ENCODE measurements around the gene LRP3.
"Not testable (repeated sequence)": the region's sequence is repeated elsewhere in the genome, so short reads cannot be mapped to it uniquely, and the experiment has no call there.

Gene LRP3

DNA sequence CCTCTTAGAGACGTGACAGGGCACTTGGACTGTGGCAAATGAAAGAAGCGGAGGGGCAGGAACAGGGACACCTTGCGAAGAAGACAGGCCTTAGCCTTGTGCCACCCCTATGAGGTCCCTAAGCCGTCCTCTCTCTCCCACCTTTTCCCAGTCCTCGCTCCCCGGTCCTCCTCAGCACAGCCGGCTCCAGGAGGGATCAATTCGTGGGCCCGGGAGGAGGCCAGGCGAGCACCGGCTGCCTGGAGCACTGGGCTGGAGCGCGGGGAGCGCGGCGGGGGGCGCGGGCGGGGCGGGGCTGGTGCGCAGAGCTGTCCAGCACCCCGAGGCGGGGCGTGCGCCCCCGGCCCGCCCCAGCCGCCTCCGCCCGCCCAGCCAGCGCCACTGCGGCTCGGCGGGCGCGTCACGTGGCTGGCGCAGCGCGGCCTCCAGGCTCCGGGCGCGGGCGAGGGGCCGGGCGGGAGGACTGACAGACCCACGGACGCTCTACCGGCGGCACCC is at the start of gene LRP3:
Gene LRP3, plus strand, starts transcription at position 466 of the 498 bp plus-strand sequence. CDS start 456 bp downstream, outside the sequence.
- peak; percentile 56 for DNase-seq

GRCh38 chr19:33146209-33146608 is 47.9 kb upstream of the LRP3 start:
- no peak for DNase-seq

DNA sequence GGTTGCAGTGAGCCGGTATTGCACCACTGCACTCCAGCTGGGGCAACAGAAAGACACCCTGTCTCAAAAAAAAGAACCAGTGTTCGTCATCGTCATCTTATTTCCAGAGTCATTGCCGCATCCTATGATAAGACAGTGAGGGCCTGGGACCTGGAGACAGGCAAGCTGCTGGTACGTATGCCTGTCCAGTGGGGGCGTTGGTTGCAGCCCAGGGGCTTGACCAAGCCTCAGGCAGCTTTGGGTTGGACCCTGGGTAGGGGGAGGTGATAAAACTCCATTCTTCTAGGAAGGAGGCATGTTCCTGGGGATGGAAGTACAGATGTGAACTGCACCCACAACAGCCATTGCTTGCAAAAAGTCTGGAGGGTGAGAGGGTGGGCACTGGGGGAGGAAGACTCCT is 46.6 kb upstream of the LRP3 start:
- DNase-seq, result no peak

DNA sequence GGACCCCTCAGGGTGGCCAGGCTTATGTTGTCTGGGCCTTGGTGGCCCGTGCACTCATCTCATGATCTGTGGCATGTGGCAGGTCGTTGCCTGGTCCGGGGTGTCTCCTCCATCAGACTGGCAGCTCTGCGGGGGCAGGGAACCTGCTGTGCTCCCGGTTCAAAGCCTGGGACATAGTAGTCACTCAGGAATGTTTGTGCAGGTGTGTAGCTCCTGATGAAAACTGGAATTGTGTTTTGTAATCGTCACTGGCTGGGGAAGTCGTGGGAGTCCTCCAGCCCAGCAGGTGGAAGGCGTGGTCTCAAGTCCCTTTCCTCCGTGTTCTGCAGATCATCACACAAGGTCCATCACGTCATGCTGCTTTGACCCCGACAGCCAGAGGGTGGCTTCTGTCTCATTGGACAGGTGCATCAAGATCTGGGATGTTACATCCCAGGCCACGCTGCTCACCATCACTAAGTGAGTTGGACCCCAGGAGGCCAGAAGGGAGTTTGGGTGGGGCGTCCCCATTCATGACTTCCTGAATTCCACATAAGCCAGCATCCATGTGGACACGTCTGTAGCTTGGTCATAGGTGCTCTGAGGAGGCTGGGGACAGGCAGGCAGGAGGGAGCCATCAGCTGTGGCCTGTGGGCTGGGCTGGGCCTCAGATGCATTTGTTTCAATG is 43.1 kb upstream of the LRP3 start:
- no peak for DNase-seq

DNA sequence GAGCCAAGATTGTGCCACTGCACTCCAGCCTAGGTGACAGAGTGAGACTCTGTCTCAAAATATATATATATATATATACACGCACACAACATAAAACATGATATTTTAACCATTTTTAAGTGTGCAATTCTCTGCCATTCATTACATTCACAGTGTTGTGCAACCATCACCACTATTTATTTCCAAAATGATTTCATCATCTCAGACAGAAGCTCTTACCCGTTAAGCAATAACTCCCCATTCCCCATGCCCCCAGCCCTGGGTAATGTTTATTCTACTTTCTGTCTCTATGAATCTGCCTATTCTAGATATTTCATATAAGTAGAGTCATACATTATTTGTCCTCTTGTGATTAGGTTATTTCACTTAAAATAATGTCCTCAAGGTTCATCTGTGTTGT is 42.0 kb upstream of the LRP3 start:
- no peak for DNase-seq

DNA sequence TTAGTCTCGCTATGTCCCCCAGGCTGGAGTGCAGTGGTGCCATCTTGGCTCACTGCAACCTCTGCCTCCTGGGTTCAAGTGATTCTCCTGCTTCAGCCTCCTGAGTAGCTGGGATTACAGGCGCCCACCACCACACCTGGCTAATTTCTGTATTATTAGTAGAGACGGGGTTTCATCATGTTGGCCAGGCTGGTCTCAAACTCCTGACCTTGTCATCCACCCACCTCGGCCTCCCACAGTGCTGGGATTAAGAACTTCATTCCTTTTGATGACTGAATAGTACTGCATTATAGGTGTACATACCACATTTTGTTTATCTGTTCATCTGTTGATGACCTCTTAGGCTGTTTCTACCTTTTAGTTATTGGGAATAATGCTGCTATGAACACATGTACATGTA is 41.5 kb upstream of the LRP3 start:
- DNase-seq, result not testable (repeated sequence)

GRCh38 chr19:33154313-33154712 is 39.8 kb upstream of the LRP3 start:
- not testable (repeated sequence) for DNase-seq

DNA sequence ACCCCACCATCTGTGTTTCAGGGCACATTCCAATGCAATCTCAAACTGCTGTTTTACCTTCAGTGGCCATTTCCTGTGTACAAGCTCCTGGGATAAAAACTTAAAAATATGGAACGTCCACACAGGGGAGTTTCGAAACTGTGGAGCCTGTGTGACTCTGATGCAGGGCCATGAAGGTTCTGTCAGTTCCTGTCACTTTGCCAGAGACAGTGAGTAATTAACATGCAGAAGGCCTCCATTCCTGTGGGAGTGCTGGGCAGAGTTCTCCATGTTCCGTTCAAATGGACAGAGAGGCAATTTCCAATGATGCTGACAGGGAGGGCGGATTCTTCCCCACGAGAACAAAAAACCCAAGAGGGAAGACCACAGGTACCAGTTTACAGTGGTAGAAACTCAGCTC is 37.8 kb upstream of the LRP3 start:
- DNase-seq, result no peak

- DNase-seq, result no peak
These were observed 36.2 kb upstream of the LRP3 start for GRCh38 chr19:33157906-33158305.

GRCh38 chr19:33158365-33158764 is 35.8 kb upstream of the LRP3 start:
- DNase-seq, result no peak

GRCh38 chr19:33159149-33159548 is 35.0 kb upstream of the LRP3 start:
- no peak for DNase-seq

DNA sequence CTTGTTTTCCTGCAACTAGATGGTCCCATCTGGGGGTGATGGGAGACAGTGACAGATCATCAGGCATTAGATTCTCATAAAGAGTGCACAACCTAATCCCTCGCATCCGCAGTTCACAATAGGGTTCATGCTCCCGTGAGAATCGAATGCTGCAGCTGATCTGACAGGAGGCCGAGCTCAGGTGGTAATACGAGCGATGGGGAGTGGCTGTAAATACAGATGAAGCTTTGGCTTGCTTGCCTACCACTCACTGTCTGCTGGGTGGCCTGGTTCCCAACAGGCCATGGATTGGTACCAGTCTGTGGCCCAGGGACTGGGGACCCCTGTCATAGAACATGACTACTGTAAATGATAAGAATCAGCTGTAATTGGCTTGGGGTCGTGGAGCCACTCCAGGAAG is 34.2 kb upstream of the LRP3 start:
- no peak for DNase-seq

DNA sequence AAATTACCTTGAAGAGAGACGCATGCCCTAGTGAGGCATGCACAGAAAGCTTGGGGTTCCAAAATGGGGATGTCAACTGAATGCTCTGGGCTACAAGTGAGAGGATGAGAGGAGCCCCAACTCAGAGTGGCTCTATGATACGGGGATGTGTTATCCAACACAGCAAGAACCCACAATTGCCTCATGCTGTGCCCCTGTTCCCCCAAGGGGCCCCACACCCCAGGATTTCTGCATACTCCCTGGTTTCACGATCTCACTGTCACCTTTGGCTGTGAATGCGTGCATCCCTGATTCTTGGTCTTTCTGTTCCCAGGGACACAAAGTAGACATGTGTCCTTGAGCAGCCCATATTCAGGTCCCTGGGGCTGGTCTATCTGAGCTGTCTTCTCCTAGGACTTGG is 32.9 kb upstream of the LRP3 start:
- DNase-seq, result no peak

DNA sequence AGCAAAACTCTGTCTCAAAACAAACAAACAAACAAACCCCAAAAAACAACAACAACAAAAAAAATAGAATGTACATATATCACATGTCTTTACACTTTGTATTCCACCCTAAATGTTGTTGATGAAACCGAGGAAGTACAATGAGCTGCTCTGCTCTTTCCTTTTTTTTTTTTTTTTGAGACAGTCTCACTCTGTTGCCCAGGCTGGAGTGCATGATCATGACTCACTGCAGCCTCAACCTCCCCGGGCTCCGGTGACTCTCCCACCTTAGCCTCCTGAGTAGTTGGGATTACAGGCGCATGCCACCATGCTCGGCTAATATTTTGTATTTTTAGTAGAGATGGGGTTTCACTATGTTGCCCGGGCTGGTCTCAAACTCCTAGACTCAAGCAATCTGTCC is 30.6 kb upstream of the LRP3 start:
- DNase-seq, result no peak

DNA sequence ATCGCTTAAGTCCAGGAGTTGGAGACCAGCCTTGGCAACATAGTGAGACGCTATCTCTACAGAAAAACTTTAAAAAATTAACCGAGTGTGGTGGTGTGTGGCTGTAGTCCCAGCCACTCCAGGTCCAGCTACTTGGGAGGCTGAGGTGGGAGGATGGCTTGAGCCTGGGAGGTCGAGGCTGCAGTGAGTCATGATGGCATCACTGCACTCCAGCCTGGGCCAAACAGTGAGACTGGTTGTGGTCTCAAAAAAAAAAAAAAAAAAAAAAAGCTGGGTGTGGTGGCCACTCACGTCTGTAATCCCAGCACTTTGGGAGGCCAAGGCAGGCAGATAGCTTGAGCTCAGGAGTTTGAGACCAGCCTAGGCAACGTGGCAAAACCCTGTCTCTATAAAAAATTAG is 28.1 kb upstream of the LRP3 start:
- DNase-seq, result not testable (repeated sequence)

DNA sequence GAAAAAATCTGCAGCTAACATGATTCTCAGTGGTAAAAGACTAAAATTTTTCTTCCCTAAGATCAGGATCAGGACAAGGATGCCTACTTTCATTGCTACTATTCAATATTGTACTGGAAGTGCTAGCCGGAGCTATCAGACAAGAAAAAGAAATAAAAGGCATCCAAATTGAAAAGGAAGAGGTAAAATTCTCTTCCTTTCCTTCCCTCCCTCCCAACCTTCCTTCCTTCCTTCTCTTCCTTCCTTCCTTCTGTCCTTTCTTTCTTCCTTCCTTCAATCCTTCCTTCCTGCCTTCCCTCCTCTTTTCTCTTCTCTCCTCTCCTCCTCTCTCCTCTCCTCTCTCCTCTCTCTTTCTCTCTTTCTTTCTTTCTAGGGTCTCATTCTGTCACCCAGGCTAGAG is 26.7 kb upstream of the LRP3 start:
- DNase-seq, result no peak

DNA sequence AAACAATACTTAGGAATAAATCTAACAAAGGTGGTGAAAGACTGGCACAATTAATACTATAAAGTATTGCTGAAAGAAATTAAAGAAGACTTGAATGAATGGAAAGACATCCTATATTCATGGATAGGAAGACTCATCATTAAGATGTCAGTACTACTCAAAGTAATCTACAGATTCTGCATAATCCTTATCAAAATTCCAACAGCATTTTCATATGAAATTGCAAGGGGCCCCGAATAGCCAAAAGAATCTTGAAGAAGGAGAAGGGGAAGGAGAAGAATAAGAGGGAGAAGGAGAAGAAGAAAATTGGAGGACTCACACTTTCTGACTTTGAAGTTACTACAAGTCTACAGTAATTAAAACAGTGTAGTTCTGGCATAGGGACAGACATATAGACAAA is 25.6 kb upstream of the LRP3 start:
- no peak for DNase-seq

DNA sequence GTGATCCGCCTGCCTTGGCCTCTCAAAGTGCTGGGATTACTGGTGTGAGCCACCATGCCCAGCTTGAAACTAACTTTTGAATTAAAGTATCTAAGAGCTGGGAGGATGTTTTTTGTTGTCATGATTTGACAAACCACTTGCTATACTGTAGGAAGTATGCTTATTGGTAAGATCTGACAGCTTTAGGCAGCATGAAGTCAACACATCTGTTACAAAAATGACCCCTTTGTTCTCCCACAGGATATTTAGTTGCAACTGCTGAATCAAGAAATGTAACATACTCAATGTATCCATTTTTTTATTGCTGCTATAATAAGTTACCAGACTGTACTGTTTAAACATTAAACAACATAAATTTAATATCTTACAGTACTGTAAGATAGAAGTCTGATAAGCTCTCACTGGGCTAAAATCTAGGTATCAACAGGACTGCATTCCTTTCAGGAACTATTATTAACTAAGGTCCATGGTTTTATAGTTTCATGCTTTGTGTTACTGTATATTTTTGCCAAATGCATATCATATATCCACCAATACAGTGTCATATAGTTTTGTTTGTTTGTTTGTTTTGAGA is 22.8 kb upstream of the LRP3 start:
- no peak for DNase-seq

DNA sequence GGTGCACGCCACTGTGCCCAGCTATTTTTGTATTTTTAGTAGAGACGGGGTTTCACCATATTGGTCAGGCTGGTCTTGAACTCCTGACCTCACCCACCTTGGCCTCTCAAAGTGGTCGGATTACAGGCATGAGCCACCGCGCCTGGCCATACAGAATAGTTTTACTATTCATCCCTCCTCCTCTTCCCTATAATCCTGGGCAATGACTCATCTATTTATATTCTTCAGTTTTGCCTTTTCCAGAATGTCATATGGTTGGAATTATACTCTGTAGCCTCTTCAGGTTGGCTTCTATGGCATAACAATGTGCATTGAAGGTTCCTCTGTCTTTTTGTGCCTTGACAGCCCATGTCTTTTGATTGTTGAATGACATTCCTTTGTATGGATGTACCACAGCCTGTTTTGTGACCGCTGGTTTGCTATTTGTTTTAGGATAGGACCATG is 22.2 kb upstream of the LRP3 start:
- no peak for DNase-seq

GRCh38 chr19:33174186-33174585 is 19.9 kb upstream of the LRP3 start:
- DNase-seq, result no peak

DNA sequence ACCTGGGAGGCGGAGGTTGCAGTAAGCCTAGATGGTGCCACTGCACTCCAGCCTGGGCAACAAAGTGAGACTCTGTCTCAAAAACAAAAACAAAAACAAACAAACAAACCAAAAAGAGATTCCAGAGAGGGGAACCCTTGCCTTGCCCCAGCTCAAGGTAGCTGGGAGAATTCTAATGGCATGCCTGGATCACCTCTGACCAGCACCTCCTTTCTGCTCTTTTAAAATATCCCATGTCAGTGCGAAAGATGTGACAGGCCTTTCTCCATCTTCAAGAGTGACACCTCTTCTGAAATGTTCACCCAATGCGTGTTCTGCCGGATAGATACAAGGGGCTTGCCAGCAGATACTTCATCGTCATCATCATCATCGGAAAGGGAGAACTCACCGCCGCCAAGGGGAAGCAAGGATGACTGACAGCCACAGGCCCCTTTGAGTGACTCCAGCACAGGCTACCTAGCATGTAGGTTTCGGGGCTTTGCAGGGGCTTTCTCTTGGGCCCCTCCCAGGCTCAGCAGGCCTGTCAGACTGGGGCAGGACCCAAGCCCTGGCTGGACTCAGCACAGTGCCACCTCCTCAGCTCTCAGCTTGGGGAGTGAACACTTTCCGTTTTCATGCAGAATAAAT is 18.9 kb upstream of the LRP3 start:
- DNase-seq, result no peak

- no peak for DNase-seq
These were observed 18.1 kb upstream of the LRP3 start for GRCh38 chr19:33175886-33176669.

- peak; percentile 99 for DNase-seq
These were observed 17.3 kb upstream of the LRP3 start for GRCh38 chr19:33176670-33177416.
